Activated effector memory CD4-positive, alpha-beta T cell treated with anti-CD3 and anti-CD28 coated beads, Interleukin-2, amount 50 U/mL, for 16 hours (primary cell): ENCODE results near the gene TMEM39A.

Experiments used
- DNase-seq: peaks from one replicate; pipeline ENCODE4 v3.0.0-alpha.2; 2020

The TMEM39A gene

GRCh38 chr3:119453822-119454221 is 9.6 kb downstream of the TMEM39A start:
- no peak for DNase-seq

DNA sequence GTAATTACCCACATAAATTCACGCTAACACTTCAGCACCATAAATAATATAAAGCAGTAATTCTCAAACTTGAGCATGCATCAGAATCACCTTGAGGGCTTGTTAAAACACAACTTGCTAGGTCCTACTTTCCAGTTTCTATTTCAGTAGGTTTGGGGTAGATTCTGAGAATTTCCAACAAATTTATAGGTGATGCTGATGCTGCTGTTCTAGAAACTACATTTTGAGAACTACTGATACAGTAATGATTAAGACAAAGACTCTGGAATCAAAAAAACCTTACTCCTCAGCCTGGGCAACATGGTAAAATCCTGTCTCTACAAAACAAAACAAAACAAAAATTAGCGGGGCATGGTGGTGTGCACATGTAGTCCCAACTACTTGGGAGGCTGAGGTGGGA is 18.8 kb downstream of the TMEM39A start:
- no peak for DNase-seq

GRCh38 chr3:119443179-119443578 is 20.2 kb downstream of the TMEM39A start:
- DNase-seq, result no peak

GRCh38 chr3:119437691-119438258 is 25.6 kb downstream of the TMEM39A start:
- DNase-seq, result no peak

- DNase-seq, result no peak
Measured at GRCh38 chr3:119436977-119437376, 26.4 kb downstream of the TMEM39A start.

GRCh38 chr3:119434703-119435102 is 28.7 kb downstream of the TMEM39A start:
- DNase-seq, result no peak

DNA sequence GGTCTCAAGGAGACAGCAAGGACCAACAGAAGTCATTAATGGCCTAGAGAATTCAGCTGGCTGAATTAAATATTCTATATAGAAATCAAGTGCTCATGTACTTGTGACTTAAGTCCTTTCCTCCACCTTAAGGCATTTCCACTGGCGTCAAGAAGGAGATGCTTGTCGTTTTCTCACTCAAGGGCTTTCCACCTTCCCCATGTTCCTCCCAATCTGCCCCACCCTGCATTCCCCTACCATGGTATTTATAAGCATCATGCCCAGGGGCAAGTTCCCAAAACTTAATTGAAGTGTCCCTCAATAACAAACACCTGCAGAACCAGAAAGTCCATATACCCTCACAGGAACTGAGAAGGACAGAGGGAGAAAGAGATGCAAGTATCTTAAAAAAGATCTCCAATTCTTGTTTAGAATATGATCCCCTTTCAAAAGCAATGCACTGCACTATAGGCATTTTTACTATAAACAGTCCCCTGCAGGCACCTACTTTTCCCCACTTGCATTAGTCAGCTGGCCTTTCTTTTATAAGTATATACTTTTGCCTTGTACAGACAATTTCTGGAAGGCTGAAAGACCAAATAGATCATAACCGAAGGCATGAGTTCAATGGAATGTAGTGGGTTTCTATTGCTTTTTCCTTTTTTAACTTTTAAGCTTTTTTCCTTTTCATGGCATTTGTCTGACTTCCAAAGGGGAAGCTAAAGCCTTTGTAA is 29.6 kb downstream of the TMEM39A start:
- no peak for DNase-seq

GRCh38 chr3:119428538-119428937 is 34.9 kb downstream of the TMEM39A start:
- no peak for DNase-seq

DNA sequence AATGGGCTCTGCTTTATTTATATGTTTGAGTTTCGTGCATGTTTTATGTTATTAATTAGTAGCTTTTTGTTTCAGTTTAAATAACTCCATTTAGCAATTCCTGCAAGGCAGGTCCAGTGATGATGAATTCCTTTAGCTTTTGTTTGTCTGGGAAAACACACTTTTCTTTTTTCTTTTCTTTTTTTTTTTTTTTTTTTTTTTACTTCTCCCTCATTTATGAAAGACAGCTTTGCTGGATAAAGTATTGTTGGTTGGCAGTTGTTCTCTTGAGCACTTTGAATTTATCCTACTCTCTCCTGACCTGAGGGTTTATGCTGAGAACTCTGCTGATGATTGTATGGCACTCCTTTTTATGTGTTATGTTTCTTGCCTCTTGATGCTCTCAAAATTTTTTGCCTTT is 35.7 kb downstream of the TMEM39A start:
- DNase-seq, result no peak

DNA sequence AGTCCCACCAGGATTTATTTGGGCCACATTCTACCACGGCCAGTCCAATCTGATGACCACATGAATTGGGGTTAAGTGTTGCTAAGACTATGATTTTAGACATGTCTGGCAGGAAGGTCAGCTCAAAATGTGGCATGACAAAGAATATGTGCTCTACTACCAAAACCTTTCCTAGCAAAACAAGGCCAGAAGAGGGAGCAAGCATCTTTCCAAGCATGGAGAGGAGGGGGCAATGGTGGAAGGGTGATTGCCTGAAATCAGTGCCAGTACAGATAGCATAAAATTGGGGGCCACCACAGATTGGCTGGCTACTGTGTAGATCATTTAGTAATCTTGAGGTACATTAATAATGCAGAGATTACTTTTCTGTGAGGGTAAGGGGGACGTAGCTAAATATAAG is 43.2 kb downstream of the TMEM39A start:
- DNase-seq, result no peak

GRCh38 chr3:119418641-119419040 is 44.8 kb downstream of the TMEM39A start:
- no peak for DNase-seq

- no peak for DNase-seq
Measured at GRCh38 chr3:119417771-119418512, 45.5 kb downstream of the TMEM39A start.

DNA sequence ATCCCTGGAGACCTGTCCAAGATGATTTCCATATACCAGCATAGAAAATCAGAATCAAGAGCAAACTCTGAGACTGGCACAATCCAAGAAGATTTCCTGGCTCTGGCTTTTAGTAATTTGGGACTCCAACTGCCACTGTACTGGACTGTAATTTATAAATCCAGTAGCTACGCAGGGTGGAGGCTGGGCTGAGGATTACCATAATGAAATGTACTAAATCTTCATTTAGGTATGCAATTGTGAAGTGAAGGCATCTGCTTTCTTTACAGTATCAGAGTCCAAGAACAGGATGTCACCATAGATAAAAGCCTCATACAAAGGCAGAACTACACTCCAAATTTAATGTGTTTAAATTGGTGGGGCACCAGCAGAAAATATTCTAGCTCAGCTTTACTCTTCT is 46.5 kb downstream of the TMEM39A start:
- no peak for DNase-seq

GRCh38 chr3:119413603-119414280 is 49.7 kb downstream of the TMEM39A start:
- DNase-seq, result no peak

GRCh38 chr3:119409844-119410243 is 53.6 kb downstream of the TMEM39A start:
- no peak for DNase-seq

GRCh38 chr3:119408243-119408950 is 55.0 kb downstream of the TMEM39A start:
- no peak for DNase-seq

- no peak for DNase-seq
Measured at GRCh38 chr3:119405315-119405714, 58.1 kb downstream of the TMEM39A start.

- DNase-seq, result no peak
Measured at GRCh38 chr3:119403201-119403600, 60.2 kb downstream of the TMEM39A start.

DNA sequence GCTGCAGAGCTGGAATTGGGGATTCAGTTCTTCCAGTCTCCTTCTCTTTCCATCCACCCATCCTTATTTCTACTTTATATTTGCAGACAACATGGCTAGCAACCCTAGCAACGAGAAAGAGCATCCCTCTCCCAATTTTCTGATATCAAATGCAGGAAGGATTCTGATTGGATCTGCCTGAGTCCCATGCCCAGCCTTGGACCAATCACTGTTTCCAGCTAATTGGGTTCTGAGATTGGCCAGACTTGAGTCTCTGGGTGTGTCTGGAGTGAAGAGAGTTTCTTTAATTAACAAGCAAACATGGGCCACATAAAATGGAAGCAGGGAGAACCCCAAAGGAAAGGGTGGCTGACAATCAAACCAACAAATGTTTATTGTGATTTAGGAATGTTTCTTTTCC is 60.6 kb downstream of the TMEM39A start:
- no peak for DNase-seq

DNA sequence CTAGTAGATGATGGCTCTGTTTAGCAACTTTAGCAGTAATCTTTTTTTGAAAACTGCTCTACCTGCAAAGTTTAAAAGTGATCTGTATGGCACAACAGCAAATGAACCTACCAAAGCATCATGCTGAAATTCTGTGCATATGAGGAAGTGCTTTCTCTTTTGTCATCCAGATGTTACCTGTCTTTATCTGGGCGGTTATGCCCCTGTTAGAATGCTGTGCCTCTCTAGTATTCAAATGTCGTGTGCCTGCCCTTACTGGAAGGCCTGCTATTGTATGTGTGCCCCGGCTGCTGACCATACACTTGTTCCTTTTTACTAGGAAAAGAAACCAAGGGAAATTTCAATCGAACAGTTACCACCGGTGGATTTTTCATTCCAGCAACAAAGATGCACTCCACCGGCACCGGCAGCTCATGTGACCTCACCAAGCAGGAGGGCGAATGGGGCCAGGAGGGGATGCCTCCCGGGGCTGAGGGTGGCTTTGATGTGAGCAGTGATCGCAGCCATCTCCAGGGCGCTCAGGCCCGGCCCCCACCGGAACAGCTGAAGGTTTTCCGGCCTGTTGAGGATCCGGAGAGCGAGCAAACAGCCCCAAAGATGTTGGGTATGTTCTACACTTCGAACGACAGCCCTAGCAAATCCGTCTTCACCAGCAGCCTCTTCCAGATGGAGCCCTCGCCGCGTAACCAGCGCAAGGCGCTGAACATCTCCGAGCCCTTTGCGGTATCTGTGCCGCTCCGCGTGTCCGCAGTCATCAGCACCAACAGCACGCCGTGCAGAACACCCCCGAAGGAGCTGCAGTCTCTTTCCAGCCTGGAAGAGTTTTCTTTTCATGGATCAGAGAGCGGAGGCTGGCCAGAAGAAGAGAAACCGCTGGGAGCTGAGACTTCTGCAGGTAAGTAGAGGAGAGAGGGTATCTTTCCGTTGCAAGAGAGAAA is 61.6 kb downstream of the TMEM39A start:
- no peak for DNase-seq

DNA sequence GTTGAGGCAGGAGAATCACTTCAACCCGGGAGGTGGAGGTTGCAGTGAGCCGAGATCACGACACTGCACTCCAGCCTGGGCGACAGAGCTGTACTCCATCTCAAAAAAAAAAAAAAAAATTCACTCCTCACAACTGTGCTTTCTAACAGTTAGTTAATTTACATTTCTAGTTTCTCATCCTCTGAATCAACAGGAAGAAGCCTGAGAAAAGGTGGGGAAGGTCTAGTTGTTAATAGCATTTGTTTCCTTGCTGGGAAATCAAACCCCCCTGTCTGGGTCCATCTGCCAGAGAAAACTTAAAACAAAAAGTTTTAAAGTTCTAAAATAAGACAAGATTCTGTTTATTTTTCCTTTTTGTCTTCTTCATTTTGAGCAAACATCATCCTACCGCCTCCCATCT is 62.3 kb downstream of the TMEM39A start:
- DNase-seq, result no peak

- DNase-seq, result no peak
Measured at GRCh38 chr3:119400466-119400865, 62.9 kb downstream of the TMEM39A start.
